GM08714 (cell line): ENCODE results near the gene XPO6.

Experiments
- H3K4me3 ChIP-seq: fragments of 200-500 bp; sonication (Bioruptor generic); 2 replicates; pipeline ENCODE4 v1.5.1; 2014; ENCODE audit warnings: mild to moderate bottlenecking, low read length, inconsistent platforms
- ZNF274 ChIP-seq: IDR thresholded peaks from 2 replicates; pipeline ENCODE4 v1.6.1; 2012; ENCODE audit warnings: mild to moderate bottlenecking, low read depth, low read length

XPO6 gene

GRCh38 chr16:28108590-28109247 lies 103.0 kb downstream of the XPO6 start:
- no peak for TF ChIP-seq ZNF274
- H3K4me3 ChIP-seq = no peak overlapping the region

GRCh38 chr16:28107232-28107631 lies 104.5 kb downstream of the XPO6 start:
- H3K4me3 ChIP-seq = no peak overlapping the region
- TF ChIP-seq ZNF274 = no peak

DNA sequence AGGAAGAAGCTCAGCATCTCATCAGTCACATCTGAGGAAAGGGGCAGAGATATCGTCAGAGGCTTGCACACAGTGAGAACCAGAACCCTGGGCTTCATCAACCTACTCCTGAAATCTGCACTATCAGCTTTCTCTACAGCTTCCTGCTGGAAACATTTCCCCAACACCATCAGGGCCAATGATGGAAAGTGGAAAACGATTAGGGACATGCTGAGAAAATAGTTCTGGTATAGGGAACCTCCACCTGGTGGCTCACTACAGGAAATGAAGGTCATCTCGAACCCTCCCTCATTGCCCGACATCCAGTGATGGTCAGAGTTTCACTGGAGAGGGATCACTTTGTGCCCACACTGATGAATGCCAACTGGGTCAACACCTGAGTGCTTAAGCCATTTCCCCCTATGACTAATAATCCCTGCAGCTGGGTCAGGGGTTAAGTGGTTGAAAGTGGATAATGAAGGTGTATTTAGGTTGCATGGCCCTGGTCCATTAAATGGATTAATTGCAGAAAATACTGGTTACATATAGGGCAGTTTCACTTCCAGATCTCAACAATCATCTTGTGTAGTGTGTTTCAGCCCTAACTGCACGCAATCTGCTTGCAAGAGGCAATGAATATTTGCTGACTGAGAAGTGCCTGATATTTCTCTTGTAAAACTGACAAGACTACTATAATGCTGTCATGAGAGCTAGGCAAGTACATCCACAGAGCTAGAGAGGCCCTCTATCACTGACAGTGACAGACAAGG lies 105.1 kb downstream of the XPO6 start:
- no peak overlapping the region for H3K4me3 ChIP-seq
- no peak for TF ChIP-seq ZNF274

- no peak overlapping the region for H3K4me3 ChIP-seq
- TF ChIP-seq ZNF274 = no peak
Measured at GRCh38 chr16:28105954-28106353, 105.8 kb downstream of the XPO6 start.

DNA sequence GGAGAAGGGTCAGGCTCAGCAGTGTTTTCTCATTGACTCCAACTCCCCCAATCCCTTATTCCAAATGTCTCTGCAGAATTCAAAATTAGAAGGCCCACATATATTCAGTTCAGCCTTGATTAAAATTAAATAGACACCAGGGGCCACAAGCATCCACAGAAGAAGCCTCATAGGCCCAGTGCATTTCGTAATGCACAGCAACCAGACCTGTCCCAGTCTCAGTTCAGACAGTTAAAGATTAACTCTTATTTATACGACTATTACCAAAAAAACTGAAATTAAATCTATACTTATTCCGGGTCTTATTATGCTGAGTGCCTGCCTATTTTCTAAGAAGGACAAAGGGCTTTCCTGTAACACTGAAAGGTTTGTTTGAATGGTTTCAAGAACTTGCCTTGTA lies 106.5 kb downstream of the XPO6 start:
- H3K4me3 ChIP-seq = no peak overlapping the region

DNA sequence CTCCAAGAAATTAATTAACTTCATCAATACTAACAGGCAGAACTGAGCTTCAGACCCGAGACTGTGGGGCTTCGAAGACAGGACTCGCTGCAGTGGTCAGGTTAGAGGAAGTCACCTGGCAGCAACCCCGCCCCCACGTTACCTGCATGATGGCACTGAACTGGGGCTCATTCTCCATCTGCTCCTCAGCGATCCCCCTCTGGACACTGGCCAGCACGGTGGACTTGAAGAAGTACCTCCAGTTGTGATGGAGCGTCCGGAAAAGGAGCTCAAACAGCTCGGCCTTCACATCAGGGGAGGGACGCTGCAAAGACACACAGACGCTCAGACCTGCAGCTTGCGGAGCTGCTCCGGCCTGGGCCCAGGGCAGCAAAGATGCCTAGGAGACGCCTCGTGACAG lies 107.4 kb downstream of the XPO6 start:
- no peak overlapping the region for H3K4me3 ChIP-seq
- TF ChIP-seq ZNF274 = no peak

More for the DNA sequence above, 106.5 kb downstream of the XPO6 start:
- no peak for TF ChIP-seq ZNF274

DNA sequence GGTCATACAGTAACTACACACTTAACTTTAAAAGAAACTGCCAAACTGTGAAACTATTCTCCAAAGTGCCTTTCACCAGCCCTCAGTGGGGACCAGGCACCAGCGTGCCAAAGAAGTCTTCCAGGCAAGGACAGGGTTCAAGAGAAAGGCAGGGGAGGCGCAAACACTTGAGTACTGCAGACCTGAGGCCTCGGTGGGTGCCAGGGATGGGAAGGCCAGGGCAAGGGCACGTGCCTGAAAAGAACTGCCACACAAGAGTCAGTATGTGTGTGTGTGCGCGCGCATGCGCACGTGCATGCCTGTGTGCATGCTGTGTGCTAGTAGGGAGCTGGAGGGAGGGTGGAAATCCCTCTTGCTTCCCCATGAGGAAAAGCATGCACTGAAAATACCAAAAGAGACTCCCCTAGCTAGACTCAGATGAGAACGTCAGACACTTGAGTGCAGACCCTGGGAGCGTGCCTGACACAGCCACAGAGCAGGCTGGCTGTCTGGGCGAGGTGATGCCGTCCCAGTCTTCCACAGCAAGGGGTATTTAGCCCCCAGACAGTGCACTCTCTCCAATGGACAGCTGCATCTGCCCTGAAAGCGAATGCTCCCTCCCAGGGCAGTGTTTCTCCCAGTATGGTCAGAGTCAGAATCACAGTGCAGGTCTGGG lies 108.1 kb downstream of the XPO6 start:
- no peak overlapping the region for H3K4me3 ChIP-seq
- no peak for TF ChIP-seq ZNF274

GRCh38 chr16:28101533-28101890 lies 110.3 kb downstream of the XPO6 start:
- no peak for TF ChIP-seq ZNF274
- H3K4me3 ChIP-seq = no peak overlapping the region

DNA sequence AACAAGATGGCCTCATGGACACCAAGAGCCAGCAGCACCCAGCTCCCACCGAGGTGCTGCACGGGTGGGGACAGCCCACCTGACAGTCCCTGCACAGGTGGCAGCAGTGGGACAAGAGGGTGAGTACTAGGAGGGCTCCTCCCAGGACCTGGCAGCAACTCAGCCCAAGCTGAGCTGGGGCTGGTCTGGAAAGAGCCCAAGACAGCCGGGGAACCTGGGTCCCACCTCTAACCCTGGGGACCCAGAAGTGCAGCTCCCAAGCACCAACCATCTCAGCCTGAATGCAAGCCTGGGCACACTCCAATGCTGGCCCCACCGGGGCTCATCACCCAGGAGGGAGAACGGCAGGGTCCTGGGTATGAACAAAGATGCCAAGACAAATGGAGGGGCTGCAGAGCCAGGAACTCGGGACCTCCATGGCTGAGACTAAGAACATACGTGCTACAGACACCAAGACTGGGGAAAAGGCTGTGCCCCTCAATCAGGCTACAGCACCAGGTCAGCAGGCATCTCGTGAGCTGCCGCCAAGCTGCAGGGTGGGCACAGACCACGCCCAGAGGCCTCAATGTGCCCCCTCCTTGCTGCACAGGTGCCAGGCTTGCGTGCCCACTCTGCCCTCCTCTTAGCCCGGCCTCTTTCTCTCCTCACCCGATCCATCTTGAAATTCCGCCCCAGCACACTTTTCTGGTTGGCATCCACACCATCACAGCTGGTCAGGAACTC lies 110.8 kb downstream of the XPO6 start:
- no peak for TF ChIP-seq ZNF274
- H3K4me3 ChIP-seq = no peak overlapping the region

DNA sequence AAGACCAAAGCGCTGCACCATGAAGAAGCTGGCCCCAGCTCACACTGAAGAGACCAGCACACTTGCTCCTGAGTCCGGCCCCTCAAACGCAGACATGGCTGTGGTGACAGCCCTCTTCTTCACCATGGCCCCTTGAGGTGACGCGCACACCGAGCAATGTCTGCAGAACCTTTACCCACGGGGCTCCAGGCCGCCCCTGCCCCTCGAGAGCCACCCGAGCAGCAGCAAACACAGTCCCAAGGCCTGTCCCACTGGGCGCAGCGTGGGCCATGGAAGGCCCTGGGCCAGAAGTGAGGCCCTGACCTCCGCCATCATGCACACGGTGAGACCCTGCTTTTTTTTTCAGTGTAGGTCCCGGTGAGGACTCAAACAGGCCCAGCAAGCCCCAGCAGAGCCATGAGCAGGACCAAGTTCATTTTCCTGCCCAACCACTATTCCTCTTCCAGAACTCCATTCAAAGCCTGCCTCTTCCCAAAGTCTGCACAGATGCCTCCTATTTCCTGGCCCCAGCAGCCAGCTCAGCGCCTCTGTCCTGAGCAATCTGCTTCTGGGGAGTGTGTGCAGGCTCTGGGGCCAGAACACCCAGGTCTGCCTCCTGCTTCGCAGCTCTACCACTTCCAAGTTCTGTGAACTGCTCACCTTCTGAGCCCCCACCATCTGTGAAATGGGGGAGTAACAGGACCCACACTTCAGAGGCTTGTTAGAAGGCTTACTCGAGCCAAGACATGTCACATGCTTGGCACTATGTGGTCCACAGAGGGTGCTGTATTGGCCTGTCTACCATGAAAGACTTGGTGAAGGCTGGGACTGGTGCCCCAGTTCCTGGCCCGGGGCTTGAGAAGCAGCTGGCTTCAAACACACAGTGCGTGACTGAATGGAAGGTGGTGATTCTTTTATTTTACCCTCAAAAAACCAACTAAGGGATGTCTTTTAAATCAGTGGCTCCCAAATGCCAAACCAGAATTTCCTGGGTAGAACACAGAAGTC lies 112.5 kb downstream of the XPO6 start:
- TF ChIP-seq ZNF274 = no peak

DNA sequence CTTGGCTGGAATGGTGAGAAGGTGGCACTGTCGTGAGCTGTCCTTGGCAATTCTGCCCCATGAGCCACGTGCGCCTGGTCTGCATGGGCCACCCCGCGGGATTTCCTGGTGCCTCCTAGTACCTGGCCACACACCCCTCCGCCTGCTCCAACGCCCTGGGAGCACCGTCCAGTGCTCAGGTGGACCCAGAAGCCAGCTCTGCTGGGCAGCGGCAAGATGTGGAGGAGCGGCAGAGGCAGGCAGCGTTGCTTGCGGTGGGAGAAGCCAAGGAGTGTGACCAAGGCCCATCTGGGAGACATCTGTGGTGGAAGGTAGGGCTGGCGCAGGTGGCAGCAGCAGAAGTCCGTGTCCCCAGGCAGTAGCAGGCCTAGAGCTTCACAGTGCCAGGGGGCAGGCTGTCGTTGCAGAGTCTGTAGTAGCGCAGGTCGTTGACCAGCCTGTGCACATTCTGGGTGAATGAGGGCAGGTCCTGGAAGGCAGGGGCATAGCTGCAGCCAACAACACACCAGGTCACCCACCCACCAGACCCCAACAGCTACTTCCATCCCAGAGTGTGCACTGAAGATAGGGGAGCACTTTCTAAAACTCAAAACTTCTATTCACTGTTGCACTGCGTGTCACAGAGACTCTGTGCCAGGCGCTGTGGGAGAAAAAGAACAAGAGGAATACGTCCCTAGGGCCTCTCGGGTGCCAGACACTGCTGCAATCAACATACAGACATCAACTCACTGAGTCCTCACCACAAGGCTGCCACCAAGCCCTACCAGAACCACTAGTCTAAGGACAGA lies 113.4 kb downstream of the XPO6 start:
- no peak overlapping the region for H3K4me3 ChIP-seq
- no peak for TF ChIP-seq ZNF274

More for the DNA sequence above, 112.5 kb downstream of the XPO6 start:
- H3K4me3 ChIP-seq = no peak overlapping the region

DNA sequence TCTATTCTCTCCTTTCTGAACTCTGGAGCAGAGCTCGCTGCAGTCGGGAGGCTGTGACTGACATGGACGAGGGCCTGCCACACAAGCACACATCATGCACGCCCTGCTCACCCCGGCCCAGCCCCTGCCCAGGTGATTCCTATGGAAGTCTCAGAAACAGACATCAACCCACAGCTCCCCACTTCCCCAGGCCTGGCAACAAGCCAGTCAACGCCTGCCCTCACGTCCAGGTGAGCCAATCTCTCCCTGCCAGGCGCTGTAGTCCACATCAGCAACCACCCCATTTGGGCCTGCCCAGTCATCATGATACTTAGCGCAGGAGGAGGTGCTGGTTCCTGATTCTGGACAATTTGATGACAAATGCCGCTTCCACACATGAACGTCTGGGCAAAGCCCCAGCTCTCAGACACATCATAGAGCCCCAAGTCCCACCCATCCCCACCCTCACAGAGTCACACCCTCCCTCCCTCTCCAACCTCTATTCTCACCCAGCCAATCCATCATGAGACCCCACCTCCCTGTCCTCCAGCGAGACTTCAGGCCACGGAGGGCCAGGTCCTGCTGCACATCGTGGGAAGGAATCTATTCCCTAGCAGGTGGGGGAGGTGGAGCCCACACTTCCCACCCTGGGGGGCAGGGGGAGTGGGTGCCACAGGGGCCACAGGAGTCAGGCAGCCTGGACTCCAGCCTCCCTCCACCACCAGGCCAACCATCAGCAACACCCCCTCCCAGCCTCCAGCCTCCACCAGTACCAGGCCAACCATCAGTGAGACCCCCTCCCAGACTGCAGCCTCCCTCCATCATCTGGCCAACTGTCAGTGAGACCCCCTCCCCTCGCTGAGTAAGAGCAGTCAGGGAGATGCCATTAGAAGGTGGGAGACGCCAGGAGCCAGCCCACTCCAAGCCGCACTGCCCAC lies 114.5 kb downstream of the XPO6 start:
- no peak overlapping the region for H3K4me3 ChIP-seq
- TF ChIP-seq ZNF274 = no peak
